C4-2B (cell line): ENCODE data around the gene UGT1A8.

Experiments used
- ZFX ChIP-seq: fragments of 450-650 bp; IDR thresholded peaks from 2 replicates; pipeline ENCODE4 v1.6.1; 2017
- TF ChIP-seq, protein P1 (sequence below): fragments of 450-650 bp; conservative IDR thresholded peaks from 2 replicates; pipeline ENCODE4 v1.5.1; 2017; ENCODE audit warnings: mild to moderate bottlenecking

DNA sequence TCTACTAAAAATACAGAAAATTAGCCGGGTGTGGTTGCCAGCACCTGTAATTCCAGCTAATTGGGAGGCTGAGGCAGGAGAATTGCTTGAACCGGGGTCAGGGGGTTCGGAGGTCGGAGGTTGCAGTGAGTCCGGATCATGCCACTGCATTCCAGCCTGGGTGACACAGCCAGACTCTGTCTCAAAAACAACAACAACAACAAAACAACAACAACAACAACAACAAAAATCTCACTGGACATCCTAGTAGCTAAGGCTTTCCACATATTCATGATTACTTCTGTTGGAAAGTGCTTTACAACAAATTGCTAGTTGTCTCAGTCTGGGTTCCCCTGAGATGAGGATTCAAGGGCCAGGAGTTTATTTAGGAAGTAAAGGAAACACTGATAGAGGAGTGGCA is 156.4 kb downstream of the UGT1A8 start:
- TF ChIP-seq, protein P1, sequence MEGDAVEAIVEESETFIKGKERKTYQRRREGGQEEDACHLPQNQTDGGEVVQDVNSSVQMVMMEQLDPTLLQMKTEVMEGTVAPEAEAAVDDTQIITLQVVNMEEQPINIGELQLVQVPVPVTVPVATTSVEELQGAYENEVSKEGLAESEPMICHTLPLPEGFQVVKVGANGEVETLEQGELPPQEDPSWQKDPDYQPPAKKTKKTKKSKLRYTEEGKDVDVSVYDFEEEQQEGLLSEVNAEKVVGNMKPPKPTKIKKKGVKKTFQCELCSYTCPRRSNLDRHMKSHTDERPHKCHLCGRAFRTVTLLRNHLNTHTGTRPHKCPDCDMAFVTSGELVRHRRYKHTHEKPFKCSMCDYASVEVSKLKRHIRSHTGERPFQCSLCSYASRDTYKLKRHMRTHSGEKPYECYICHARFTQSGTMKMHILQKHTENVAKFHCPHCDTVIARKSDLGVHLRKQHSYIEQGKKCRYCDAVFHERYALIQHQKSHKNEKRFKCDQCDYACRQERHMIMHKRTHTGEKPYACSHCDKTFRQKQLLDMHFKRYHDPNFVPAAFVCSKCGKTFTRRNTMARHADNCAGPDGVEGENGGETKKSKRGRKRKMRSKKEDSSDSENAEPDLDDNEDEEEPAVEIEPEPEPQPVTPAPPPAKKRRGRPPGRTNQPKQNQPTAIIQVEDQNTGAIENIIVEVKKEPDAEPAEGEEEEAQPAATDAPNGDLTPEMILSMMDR = no peak
- TF ChIP-seq ZFX = no peak
